ENCODE results near the gene AVEN.

The AVEN gene

DNA sequence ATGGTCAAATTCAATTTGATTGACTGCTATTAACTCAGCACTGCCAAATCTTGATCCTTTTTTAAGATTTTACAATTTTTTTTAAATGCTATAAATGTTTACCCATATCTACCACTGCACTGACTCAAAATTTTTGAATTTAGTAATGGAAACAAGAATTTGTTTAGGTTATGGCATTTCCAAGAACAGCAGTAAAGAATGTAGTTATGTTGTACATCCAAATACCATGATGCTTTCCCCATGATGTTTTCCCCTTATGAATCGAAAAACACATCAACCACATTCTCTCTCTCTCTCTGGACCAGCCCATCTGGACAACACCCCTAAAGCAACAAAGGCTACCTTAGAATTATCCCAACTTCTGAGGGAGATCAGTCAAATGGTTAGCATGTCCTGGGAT is 56.5 kb downstream of the AVEN start:
- DNase-seq = no peak

DNA sequence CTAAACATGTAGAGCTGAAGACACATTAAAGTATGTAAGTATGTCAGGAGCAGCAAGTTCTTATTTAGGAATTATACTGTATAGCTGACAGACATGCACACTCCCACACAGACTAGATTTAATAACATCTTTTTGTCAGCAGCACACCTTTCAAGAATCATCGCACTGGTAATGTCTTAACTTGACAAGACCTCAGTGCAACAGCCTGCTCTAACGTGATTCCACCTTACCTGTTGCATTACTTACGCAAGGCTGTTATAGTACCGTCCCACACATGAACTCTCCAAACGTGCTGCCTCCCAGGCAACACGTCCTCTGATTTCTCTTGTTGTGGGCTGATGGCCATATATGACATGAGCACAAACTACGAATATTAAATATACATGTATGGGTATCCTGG is 58.8 kb downstream of the AVEN start:
- DNase-seq = no peak

DNA sequence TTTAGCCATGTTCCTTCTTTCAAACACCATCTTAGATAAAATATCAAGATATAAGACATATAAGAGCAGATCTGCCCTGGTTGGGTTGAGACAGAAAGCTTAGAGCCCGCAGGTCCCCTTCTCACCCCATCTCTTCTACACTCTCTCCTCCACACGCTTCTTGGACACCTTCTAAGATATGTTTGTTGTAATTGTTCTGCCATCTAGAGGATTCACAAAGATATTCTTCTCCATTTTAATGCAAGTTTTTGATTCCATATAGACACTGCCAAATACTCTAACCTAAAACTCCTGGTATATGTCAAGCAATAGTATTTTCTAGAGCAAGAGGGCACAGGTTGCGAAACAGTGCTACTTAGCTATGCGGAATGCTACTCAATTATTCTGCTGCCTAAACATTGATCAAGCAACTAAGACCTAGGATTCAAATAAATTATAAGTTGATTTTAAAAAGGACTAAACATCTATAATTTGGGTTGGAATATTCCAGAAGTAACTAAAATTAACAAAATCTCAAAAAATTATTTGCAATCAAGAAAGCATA is 63.9 kb downstream of the AVEN start:
- no peak for DNase-seq

DNA sequence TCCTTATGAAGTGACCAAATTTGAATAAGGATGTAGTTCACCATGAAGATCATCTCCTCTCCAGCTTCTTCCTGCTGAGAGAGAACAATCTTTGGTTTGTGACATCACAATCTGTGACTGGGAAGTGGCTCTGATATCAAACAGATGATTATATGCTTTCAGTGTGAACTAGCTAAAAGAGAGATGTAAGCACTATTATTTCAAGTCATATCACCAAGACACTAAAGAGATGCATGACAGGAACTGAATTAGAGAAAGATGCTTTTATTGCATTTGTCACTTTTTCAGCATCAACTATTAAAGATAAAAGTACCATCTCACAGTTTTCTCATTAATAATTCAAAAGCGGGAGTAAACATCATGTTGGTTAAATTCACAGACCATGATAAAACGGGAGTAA is 67.2 kb downstream of the AVEN start:
- no peak for DNase-seq

DNA sequence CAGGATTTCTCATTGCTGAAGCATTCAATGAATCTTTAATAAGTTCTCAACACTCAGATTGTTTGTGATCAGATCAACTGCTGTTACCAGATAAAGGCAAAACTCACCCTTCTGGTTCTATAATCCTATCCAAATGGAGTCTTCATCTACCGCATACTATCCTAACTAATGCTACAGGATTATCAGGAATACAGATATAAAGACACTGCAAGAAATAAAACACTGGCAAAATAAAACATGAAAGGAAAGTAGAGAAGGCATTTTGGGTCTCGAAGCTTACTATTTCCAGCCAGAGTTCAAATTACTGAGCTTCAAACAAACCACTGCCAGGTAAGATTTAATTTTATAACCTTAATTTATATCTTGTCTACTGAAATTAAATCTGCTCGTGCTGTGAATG is 70.2 kb downstream of the AVEN start:
- no peak for DNase-seq

DNA sequence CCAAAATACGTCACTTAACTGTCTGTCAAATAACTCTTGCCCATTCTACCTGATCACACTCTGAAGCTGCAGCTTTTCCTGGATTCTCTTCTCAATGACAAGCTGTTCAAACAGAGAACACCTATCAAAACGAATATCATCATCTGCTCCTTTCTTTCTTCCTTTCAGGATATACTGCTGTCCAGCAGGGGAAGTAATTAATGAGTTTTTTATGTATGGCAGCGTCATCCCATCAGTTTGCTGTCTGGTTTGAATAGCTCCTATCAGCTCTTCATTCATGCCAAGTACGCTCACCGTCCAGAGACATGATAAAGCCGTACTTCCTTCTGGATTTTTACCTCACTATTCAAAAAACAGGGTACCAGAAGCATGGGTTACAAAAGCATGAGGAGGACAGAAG is 70.8 kb downstream of the AVEN start, which contains the start of gene CHRM5:
TSS of gene CHRM5 (plus strand) at position 274 of the 400 bp plus-strand sequence. CDS start 94,221 bp downstream, outside the sequence.
- no peak for DNase-seq

DNA sequence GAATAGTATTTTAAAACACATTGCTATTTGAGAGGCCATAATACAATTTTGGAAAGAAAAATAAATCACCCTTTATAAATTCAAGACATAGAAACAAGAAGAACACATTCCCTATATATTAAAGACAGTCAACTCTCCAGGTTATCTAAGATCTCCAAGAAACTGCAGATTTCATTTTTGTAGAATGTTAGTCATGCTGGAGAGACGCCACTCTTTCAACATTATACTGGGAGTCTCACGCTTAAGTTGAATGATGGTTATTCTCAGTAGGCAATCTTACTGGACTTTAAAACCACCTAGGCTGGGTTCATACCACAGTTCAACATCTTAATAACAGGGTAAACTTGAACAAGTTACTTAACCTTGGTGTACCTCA is 74.4 kb downstream of the AVEN start:
- no peak for DNase-seq

DNA sequence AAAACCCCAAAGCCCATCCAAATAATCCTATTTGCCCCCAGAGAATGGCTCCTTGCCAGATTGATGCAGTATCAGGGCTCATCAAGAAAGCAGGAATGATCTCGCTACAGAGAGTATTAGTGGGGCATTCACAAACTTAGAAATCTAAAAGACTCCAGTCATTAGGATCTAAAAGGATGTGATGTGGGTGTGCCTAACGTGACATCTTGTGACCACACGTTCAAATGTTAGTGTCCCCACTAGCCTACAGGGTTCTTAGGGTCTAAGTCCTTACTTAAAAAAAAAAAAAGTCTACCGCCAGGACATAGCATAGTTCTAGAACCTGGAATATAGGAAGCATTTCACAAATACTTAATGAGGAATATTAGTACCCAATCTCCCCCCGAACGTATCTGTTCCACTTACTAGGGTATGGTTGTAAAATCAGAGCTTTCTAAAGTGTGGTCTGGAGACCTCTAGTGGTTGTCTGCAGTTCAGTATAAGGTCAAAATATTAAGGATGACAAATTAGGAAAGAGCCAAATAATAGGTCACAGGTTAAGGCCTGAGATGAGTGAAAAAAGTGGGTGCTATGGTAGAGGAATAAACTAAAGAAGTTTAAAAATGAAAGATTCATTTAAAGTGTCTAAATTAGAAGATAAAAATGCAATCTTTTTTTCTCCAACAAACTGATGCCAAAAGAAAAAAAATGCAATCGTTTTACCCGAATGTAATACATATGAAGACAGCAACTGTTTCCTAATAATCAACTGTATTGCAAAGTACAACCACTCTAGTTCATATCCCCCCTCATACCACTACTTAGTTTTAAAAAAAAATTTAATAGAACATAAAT is 75.0 kb downstream of the AVEN start:
- DNase-seq = no peak

DNA sequence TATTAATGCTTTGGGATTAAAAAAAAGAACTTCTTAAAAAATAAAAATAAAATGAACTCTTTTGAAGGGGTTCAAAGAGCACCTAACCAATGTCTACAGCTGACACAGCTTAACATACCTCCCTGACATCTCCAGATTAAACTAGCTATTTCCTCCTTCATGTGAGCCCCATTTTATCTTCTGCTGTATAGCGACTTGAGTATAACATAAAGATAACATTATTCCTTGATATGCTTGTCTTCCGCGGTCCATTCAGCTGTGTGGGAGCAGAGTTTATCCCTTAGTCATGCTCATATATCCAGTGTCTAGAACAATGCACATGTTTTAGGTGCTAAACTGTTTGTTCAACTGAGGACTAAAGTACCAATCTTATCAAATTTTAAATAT is 78.5 kb downstream of the AVEN start:
- no peak for DNase-seq

DNA sequence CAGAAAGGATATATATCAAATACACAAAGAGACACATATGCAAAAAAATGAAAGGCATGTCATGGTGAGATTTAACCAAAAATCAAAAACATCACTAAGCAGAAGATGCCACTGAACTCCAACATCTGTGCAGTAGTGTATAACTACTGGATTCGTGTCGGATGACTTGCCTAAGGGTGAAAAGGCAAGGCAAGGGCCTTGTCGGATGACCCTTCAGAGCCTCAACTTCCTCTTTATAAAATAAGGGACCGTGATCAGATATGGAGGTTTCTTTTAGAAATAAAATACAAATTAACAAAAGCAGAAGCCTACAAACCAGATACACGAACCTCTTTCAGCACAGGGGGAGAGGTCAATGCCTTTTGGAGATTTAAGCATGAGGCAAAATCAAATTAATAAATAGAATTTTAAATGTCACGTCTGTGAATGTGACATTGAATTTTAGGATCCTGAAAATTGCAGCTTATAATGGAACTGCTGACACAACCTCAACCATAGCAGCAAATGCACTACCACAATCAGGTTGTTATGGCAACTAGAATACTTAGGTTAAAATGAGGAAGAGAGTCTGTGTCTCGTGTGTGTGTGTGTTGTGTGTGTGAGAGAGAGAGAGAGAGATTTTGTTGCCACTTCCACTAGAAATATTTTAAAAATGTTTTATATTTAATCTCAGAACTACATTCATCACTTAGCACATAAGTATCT is 79.0 kb downstream of the AVEN start:
- no peak for DNase-seq

DNA sequence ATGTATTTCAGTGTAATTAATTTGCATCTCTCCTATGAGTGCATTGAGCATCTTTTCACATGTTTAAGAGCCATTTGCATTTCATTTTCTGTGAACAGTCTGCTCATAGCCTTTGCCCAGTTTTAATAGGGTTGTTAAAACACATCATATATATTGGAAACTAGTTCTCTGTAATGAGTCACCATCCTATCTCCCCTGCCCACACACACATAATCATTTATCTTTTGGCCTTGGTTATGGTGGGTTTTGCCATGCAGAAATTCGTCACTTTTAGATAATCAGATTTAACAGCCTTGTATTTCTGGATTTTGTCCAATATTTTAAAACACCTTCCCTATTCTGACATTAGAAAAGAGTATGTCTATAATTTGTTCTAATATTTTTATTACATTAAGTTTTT is 82.6 kb downstream of the AVEN start:
- no peak for DNase-seq

DNA sequence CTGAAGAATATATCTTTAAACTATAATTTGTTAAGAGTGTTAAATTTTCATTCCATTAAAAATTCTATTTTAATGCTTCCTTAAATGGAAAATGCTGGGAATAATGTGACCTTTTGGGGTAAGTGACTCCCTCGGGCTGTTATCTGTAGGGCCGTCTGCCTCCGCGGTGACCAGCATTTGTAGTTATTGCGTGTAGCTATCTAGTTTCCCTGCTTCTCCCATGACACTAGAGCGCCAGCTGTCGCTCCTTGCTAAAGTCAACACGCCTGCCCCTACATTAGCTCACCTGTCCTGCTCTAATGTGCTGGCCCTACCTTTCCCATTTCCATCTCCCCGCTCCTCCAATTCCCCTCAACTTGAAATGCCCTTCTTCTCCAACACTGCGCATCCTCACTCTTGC is 83.1 kb downstream of the AVEN start:
- no peak for DNase-seq

DNA sequence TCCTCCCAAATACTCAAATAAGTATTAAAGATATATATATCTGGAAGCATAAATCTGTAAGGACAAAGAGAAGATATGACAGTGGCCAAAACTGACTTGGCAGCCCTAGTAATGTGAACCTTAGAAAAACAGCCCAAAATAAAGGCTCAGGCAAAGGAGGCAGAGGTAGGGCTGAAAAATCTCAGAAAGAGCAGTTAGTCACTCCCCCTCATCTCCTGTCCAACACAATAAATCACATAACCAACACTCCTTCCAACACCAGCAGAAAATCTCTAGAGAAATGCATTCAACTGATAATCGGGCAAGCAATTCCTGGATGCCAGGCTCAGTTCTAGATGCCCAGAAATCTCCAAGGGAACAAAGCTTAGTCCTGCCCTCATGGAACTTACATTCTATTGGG is 92.9 kb downstream of the AVEN start:
- no peak for DNase-seq

DNA sequence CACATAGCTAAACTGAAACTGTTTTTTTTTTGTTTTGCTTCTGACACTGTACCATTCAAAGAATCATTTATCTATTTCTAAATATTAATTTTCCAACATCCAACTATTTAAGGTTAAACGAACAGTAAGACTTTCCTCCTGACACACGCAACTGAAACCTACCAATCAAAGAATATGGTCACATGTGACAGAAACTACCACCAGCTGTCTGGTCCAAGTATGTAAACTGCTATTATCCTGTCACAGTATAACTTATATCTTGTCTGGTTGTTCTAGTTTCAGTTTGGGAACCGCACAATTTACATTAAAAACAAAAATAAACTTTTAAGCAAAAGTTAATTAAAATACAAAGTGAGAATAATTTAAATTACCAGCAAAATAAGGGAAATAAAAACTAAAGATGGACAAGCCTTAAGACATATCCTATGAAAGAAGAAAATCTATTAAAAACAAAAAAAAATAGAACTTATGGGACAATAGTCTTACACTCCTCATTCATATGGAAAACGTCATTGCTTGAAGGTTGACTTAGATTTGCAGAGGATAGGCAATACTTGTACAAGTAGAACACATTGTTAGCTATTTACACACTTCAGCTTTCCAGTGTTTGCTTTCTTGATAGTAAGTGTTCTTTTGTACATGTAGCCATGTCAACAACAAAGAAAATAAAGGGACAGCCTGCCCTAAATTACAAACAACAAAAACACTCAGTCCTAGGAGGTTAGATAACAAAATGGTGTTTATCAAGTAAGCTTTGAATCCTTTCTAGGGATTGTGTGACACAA is 97.5 kb downstream of the AVEN start:
- no peak for DNase-seq

DNA sequence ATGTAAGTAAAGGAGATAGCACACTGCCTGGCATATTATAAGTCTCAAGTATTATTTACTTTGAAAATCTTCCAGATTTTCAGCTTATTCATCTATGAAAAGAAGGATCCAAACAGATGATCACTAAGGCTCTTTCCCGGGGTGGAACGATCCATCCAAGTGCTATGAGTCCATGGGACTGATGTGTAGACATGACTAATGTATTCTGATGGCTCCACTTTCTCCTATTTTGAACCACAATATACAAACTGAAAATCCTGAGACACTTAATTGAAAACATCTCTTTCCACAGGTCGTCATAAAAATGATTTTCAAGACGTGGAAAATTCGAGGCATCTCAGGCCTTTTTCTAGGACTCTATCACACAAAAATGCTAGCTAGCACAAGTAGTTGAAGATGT is 104.1 kb downstream of the AVEN start:
- DNase-seq = no peak

DNA sequence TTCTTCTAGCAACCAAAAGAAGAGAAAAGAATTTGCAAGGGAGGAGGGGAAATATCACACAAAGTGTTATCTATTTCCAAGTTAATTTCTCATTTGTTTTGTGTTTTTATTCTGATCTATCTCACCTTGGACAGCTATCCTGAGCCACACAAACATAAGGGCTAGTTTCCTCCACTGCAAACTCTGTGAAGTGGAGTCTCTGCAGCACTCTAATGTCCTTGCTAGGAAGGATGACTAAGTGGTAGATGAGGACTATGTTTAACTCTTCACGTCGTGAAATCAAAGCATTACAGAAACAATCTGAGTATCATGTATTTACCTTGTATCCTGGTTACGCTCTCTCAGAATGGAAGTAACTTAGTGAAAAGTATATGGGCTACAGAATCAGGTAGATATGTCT is 104.6 kb downstream of the AVEN start:
- no peak for DNase-seq

DNA sequence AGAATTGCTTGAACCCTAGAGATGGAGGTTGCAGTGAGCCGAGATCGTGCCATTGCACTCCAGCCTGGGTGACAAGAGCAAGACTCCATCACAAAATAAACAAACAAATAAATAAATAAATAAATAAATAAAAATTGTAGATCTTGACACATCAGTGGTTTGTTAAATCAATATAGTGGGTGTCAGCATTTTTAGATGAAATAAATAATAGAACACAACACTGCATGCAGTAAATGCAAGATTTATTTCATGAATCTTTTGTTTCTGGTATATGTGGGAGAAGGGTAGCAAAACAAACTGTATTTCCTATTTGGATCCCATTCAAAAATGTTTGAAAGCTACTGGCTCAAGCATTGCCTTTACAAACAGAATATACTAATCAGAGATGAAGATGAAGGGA is 106.3 kb downstream of the AVEN start:
- DNase-seq = no peak

DNA sequence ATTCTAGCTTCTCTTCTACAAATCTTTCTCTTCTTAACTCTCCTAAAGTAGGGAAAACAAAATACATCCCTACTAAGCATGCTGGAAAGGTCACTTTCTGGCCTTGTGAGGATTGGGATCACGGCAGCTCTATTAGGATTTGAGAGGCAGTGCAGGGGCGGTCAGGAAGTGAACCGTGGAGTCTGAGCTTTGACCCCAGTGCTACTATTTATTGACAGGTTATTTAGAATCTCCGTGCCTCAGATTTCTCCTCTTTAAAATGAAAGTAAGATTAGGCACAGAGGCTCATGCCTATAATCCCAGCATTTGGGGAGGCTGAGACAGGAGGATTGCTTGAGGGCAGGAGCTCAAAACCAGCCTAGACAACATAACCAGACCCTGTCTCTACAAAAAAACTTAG is 112.7 kb downstream of the AVEN start:
- no peak for DNase-seq

DNA sequence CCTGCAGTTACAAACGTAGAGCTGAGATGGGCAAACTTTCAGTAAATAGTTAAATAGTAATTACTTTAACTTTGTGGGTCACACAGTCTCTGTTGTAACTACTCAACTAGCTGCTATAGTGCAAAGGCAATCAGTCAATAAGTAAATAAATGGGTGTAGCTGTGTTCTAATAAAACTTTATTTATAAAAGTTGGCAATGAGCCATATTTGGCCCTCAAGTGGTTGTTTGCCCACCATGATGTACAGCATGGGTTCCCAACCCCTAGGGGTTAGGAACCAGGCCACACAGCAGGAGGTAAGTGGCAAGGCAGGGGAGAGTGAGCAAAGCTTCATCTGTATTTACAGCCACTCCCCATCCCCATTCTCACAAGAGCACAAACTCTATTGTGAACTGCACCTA is 115.6 kb downstream of the AVEN start:
- DNase-seq = no peak

DNA sequence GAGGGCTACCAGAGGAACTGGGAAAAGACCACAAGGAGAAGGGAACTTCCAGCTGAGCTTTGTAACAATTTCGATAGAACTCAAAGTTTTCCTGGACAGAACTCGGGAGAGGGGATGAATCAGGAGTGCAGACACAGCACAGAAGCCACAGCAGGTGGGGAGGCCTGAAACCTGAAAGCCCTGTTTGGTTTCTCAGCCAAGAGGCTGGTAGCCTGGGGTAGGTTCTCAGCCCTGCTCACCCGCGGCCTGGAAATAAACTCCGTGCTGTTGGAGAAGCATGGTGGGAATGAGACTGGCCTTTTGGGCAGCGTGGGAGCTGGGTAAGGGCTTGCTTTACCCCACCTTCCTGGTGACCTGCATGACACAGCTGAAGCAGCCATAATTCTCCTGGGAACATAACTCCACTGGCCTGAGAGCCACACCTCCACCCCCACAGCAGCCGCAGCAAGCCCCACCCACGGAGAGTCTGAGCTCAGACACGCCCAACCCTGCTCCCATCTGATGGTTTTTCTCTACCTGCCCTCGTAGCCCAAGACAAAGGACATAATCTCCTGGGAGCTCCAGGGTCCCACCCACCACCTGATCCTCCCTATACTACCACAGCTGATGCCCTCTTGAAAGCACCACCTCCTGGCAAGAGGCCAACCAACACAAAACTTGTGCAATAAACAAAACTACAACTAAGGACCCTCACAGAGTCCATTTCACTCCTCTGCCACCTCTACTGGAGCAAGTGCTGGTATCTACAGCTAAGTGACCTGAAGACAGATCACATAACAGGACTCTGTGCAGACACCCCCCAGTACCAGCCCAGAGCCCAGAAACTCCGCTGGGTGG is 123.2 kb downstream of the AVEN start:
- no peak for DNase-seq

DNA sequence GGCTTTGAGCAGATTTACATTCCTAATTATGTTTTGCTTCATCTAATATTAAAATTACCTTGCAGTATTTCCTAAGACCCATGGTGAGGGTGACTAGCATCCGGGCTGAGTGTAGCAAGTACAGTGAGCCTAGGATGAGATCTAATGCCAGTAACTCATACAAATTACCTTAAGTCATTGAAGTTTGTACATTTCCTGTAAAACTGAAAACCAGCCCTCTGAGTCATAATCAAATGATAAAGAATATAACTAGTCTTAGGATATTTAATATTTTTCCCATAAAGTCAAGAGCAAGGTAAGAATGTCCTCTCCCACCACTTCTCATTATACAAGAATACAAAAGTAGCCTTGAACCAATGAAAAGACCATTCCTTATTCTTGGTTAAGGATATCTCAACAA is 125.5 kb downstream of the AVEN start:
- no peak for DNase-seq

DNA sequence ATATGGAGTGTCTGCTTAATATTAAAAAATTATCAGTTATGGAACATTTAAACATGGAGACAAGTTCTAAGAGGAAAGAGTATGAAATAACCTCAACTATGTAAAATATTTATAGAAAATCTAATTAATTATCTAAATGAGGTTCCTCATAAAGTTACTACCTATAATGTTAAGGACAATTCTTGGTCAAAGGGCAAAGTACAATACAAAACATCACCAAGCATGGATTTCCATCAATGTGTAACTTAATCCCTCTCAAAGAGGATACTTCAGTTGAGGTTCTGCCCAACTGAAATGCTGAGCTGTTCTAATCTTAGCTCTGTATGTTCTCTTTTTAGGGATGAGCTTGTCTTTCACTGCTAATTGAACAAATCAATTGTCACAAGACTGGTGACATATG is 126.7 kb downstream of the AVEN start:
- no peak for DNase-seq

DNA sequence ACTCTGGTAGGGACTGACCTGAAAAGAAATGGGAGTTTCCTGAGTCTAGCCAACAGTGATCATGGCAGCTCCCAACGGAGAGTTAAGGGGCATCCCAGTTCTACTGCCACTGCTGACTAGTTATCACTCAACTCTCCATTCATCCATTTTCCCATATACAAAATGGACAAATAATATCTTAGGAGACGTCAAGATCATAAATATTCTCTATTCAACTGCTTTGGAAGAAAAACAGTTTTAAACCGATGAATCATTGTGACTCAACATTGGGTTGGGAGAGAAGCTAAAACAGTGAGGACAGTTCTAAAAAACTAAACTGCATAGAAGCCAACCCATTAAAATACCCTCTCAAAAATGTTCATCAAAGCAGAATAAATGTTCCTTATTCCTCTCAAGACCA is 128.3 kb downstream of the AVEN start:
- DNase-seq = no peak
